ENCODE results near the gene THUMPD3.

GRCh38 chr3:9411302-9411701 is 48.4 kb downstream of the THUMPD3 start:
- TF ChIP-seq CTCF (IDR thresholded peaks at IDR 0.05), result no peak
- TF ChIP-seq POLR2A (IDR thresholded peaks at IDR 0.05), result no peak
